ENCODE measurements around the gene ALOX12.
A peak's percentile ranks its signal among the peaks of the same experiment; 100 is the strongest.

Gene ALOX12

GRCh38 chr17:7018331-7018964 is 22.6 kb downstream of the ALOX12 start:
- TF ChIP-seq CTCF (IDR thresholded peaks at IDR 0.05; ENCODE audit: low read depth, low read length) = no peak
- no peak for DNase-seq
- Histone ChIP-seq H3K4me3 (ENCODE audit: low read depth, low read length) (no peak overlapping the region), H3K9me3 (ENCODE audit: severe bottlenecking) (no peaks in the 10 kb centered on the region), H3K36me3 (peaks cover 8% of the 10 kb centered on the region), H3K27ac (no peak overlapping the region), H3K27me3 (ENCODE audit: insufficient read depth, low read depth, severe bottlenecking) (no peaks in the 10 kb centered on the region)

DNA sequence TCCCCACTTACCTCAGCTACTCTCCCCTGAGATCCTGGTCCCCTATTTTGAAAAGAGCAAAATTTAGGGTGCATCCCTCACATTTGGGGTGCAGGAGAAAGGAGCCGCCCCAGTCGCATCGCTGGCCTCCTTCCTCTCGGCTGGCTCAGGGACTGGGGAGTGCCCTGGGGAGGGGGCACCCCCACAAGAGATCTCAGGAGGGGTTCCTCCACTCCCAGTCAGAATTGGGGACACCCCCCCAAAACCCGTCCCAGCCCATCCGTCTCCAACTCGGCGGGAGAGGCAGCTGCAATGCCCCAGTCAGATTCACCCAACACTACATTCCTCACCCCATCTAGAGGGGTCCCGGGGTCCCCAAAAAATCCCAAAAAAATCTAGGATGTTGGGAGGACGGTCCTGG is 23.5 kb downstream of the ALOX12 start:
- Histone ChIP-seq H3K27ac (peak overlapping the region; percentile 55), H3K4me3 (ENCODE audit: low read depth, low read length) (no peak overlapping the region)
- no peak for DNase-seq

DNA sequence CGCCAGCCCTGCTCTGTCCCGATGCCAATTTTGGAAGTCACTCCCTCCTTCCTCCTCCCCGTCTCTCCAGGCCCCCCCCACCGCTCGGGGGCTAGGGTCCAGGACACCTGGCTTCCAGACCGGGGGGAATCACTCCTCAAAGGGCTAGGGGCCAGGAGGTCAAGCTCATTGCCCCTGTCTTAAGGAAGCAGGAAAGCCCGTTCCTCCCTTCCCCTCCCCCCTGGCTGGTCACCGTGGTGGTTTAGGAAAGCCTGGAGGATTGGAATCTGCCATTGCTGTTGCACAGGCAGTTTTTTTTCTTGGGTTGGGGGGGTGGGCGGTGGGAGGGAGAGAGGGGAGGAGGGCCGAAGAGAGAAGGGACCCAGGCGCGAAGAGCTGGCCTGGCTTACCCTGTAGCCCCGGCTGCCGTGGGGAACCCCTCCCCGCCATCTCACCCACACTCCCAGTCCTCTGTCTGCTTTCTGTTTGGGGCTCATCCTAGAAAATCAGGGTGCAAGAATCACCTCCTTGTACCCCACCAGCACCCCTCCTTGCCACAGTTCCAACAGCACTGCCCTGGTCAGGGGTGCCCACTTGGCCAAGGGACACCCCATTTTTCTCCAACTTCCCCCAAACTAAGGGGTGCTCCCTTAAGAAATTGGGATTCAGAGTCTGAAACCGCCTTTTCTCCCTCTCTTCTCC is 24.1 kb downstream of the ALOX12 start:
- Histone ChIP-seq H3K9me3 (ENCODE audit: severe bottlenecking) (no peaks in the 10 kb centered on the region), H3K4me3 (ENCODE audit: low read depth, low read length) (peak overlapping the region; percentile 18), H3K27me3 (ENCODE audit: insufficient read depth, low read depth, severe bottlenecking) (no peaks in the 10 kb centered on the region), H3K36me3 (no peaks in the 10 kb centered on the region; the same call in none of the 2 replicates), H3K27ac (peak overlapping the region; percentile 55)
- peak; percentile 68 for DNase-seq
- TF ChIP-seq CTCF (IDR thresholded peaks at IDR 0.05; ENCODE audit: low read depth, low read length) = no peak

More for the DNA sequence above, 23.5 kb downstream of the ALOX12 start:
- no peak for TF ChIP-seq CTCF (IDR thresholded peaks at IDR 0.05; ENCODE audit: low read depth, low read length)
- H3K36me3 ChIP-seq = no peaks in the 10 kb centered on the region; the same call in 1 of the 2 replicates
- no peaks in the 10 kb centered on the region for H3K27me3 ChIP-seq (ENCODE audit: insufficient read depth, low read depth, severe bottlenecking)
- no peaks in the 10 kb centered on the region for H3K9me3 ChIP-seq (ENCODE audit: severe bottlenecking)

DNA sequence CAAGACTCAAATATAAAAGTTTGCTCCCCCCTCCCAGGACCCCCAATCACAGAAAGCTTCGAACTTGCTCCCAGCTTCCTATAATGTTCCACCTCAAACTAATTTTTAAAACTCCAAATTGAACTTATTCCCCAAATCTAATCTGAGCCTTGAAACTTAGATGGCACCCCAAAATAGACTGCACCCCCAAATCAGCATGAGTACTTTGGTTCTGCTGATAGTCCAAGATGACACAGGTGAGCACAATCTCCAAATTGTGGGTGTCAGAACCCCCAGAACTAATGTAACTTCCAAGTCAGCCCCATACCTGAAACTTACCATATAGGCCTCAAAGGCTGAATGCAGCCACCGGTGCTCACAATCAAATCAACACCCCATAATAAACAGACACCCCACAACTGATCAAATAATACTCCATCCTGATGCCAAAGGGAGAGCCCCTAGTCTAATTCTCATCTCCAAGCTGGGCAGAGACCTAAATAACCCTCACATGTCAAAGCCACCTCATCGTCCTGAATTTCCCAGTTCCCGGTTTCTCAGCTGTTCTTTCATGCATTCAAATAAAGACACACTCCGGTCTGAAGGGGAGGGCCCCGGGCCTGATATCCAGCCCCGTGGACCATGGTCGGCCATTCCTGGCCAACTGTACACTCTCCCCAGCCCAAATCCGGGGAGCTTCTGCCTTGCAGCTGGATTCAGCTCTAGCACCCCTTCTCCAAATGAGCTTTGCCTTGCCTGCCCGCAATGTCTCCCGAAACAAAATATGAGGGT is 25.2 kb downstream of the ALOX12 start:
- H3K36me3 ChIP-seq = no peaks in the 10 kb centered on the region; the same call in none of the 2 replicates
- H3K9me3 ChIP-seq (ENCODE audit: severe bottlenecking) = no peaks in the 10 kb centered on the region
- no peak overlapping the region for H3K4me3 ChIP-seq (ENCODE audit: low read depth, low read length)
- TF ChIP-seq CTCF (IDR thresholded peaks at IDR 0.05; ENCODE audit: low read depth, low read length) = no peak
- no peak for DNase-seq
- no peak overlapping the region for H3K27ac ChIP-seq
- no peaks in the 10 kb centered on the region for H3K27me3 ChIP-seq (ENCODE audit: insufficient read depth, low read depth, severe bottlenecking)

DNA sequence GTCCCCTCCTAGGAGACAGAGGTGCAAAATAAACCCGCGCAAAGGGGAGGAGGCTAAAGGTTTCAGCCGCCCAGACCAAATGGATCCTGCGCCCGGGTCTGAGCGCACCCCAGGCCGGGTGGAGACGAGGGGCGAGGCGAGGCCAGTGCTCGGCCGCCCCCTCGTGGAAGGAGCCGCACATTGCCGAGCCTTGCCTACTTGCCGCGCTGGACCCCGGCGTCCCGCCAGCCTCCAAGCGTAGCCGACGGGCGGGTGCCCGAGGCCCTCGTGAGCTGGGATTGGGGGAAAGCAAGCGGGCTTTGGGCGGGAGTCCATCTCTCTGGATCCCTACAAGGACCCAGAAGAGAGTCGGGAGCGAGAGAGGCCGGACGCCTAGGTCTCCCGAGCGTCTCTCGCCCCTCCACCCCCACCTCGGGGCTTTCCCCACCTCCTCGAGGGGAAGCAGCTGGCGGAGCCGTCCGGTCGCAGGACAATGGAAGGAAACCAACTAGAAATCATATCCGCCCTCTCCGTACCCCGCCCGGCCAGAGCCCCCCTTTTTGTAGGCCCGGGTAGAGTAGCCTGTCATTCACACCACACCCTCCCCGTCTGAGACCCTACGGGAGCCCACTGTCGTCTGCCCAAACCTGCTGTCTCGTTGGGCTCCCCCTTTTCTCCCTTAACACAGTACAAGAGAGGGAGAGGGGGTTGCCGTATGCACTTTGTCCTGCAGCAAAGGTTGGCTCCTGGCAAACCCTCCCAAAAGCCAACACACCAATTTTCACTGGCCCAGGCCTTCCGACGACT is 26.3 kb downstream of the ALOX12 start:
- Histone ChIP-seq H3K4me3 (ENCODE audit: low read depth, low read length) (peak overlapping the region; percentile 46), H3K27ac (peak overlapping the region; percentile 60), H3K9me3 (ENCODE audit: severe bottlenecking) (no peaks in the 10 kb centered on the region), H3K27me3 (ENCODE audit: insufficient read depth, low read depth, severe bottlenecking) (no peaks in the 10 kb centered on the region), H3K36me3 (no peaks in the 10 kb centered on the region; the same call in none of the 2 replicates)
- peak; percentile 94 for TF ChIP-seq CTCF (IDR thresholded peaks at IDR 0.05; ENCODE audit: low read depth, low read length)
- peak; percentile 80 for DNase-seq
